Activated CD4-positive, alpha-beta T cell treated with anti-CD3 and anti-CD28 coated beads, Interleukin-10, Interleukin-2, amounts not matched to agents 100 ng/mL and 50 ng/mL, durations not matched to agents 16 hours and 8 hours (primary cell): ENCODE data around the gene SFMBT1.
"Not testable (repeated sequence)": the region's sequence is repeated elsewhere in the genome, so short reads cannot be mapped to it uniquely, and the experiment has no call there.

Experiments
- DNase-seq: peaks from one replicate; pipeline ENCODE4 v3.0.0-alpha.2; 2020

Gene SFMBT1

GRCh38 chr3:53073553-53074365, 27.9 kb upstream of the SFMBT1 start:
- DNase-seq: no peak

- DNase-seq: peak; percentile 92
These were observed 27.0 kb upstream of the SFMBT1 start for GRCh38 chr3:53072653-53073552.

- DNase-seq: no peak
These were observed 26.1 kb upstream of the SFMBT1 start for GRCh38 chr3:53071882-53072431.

GRCh38 chr3:53069422-53070068, 23.7 kb upstream of the SFMBT1 start:
- DNase-seq: no peak

GRCh38 chr3:53068176-53068575, 22.3 kb upstream of the SFMBT1 start:
- no peak for DNase-seq

- DNase-seq: no peak
These were observed 21.7 kb upstream of the SFMBT1 start for GRCh38 chr3:53067567-53067966.

GRCh38 chr3:53065841-53066480, 20.1 kb upstream of the SFMBT1 start:
- no peak for DNase-seq

GRCh38 chr3:53062905-53063304, 17.0 kb upstream of the SFMBT1 start:
- no peak for DNase-seq

- no peak for DNase-seq
These were observed 10.6 kb upstream of the SFMBT1 start for GRCh38 chr3:53056442-53056841.

- DNase-seq: not testable (repeated sequence)
These were observed 8.4 kb upstream of the SFMBT1 start for GRCh38 chr3:53054233-53054632.

- DNase-seq: no peak
These were observed 6.1 kb upstream of the SFMBT1 start for GRCh38 chr3:53051929-53052328.

- no peak for DNase-seq
These were observed 4.1 kb upstream of the SFMBT1 start for GRCh38 chr3:53049987-53050386.

- peak; percentile 72 for DNase-seq
These were observed 598 bp upstream of the SFMBT1 start for GRCh38 chr3:53046171-53047170.

- DNase-seq: peak; percentile 59
These were observed 959 bp downstream of the SFMBT1 start for GRCh38 chr3:53044711-53045517.

- DNase-seq: peak; percentile 20
These were observed 1.5 kb downstream of the SFMBT1 start for GRCh38 chr3:53044371-53044710.

- peak; percentile 28 for DNase-seq
These were observed 2.1 kb downstream of the SFMBT1 start for GRCh38 chr3:53043738-53044137.

GRCh38 chr3:53042651-53043050, 3.2 kb downstream of the SFMBT1 start:
- no peak for DNase-seq

GRCh38 chr3:53040351-53040820, 5.5 kb downstream of the SFMBT1 start:
- DNase-seq: peak; percentile 24

- no peak for DNase-seq
These were observed 6.5 kb downstream of the SFMBT1 start for GRCh38 chr3:53039376-53039752.

- no peak for DNase-seq
These were observed 7.0 kb downstream of the SFMBT1 start for GRCh38 chr3:53038679-53039375.
